NT2/D1 (cell line): ENCODE results near the gene ATF7IP2.

Experiments
- SUZ12 ChIP-seq: IDR thresholded peaks from 2 replicates; pipeline ENCODE4 v1.6.1; 2011; ENCODE audit not compliant: insufficient read length, insufficient read depth; ENCODE audit errors: extremely low read depth
- ZNF274 ChIP-seq: IDR thresholded peaks from 2 replicates; pipeline ENCODE4 v1.6.1; 2011; ENCODE audit warnings: mild to moderate bottlenecking, low read depth, low read length

- TF ChIP-seq ZNF274: no peak
- TF ChIP-seq SUZ12: no peak
Observed at GRCh38 chr16:10521681-10522274, 135.9 kb downstream of the ATF7IP2 start.
